NCI-H1105 (cell line): ENCODE data around the gene ZNF772.
"Not testable (repeated sequence)": the region's sequence is repeated elsewhere in the genome, so short reads cannot be mapped to it uniquely, and the experiment has no call there.

Experiments used
- DNase-seq: peaks from one replicate; lab custom pipeline; 2025; lab: John Stamatoyannopoulos, UW

ZNF772 gene

GRCh38 chr19:57477191-57478008, at the start of gene ZNF772:
TSS of gene ZNF772 (minus strand) at chr19:57477566. CDS start at chr19:57477309, 257 bp downstream.
- peak; percentile 58 for DNase-seq

- DNase-seq: not testable (repeated sequence)
Observed at GRCh38 chr19:57518021-57518420, 40.7 kb upstream of the ZNF772 start.

- DNase-seq: no peak
Observed at GRCh38 chr19:57515255-57515654, 37.9 kb upstream of the ZNF772 start.

GRCh38 chr19:57512845-57513244, 35.5 kb upstream of the ZNF772 start:
- DNase-seq: no peak

GRCh38 chr19:57511484-57511883, 34.1 kb upstream of the ZNF772 start:
- no peak for DNase-seq

- peak; percentile 26 for DNase-seq
Observed at GRCh38 chr19:57506163-57506562, 28.8 kb upstream of the ZNF772 start.

- not testable (repeated sequence) for DNase-seq
Observed at GRCh38 chr19:57500400-57500799, 23.0 kb upstream of the ZNF772 start.

GRCh38 chr19:57499680-57500395, 22.5 kb upstream of the ZNF772 start, which contains the start of gene ZNF773:
TSS of gene ZNF773 (plus strand) at chr19:57499938. CDS start at chr19:57500081, 143 bp downstream.
- peak; percentile 68 for DNase-seq

GRCh38 chr19:57499332-57499679, 21.9 kb upstream of the ZNF772 start:
- not testable (repeated sequence) for DNase-seq

GRCh38 chr19:57488299-57488644, 10.9 kb upstream of the ZNF772 start:
- not testable (repeated sequence) for DNase-seq

- DNase-seq: peak; percentile 97
Observed at GRCh38 chr19:57487477-57488298, 10.3 kb upstream of the ZNF772 start, which contains the start of gene ZNF419. TSS of gene ZNF419 (plus strand) at chr19:57487750. CDS start at chr19:57487951, 201 bp downstream.

GRCh38 chr19:57473646-57474045, 3.7 kb downstream of the ZNF772 start:
- DNase-seq: no peak

GRCh38 chr19:57466489-57466888, 10.9 kb downstream of the ZNF772 start:
- DNase-seq: no peak

GRCh38 chr19:57465680-57466381, 11.5 kb downstream of the ZNF772 start:
- peak; percentile 39 for DNase-seq

GRCh38 chr19:57452307-57452706, 25.1 kb downstream of the ZNF772 start:
- no peak for DNase-seq

- no peak for DNase-seq
Observed at GRCh38 chr19:57443121-57443696, 34.2 kb downstream of the ZNF772 start.

- DNase-seq: no peak
Observed at GRCh38 chr19:57441979-57442752, 35.2 kb downstream of the ZNF772 start.

- no peak for DNase-seq
Observed at GRCh38 chr19:57438925-57439324, 38.4 kb downstream of the ZNF772 start.

GRCh38 chr19:57437931-57438330, 39.4 kb downstream of the ZNF772 start:
- DNase-seq: no peak

GRCh38 chr19:57436417-57436816, 40.9 kb downstream of the ZNF772 start:
- no peak for DNase-seq
